ENCODE results near the gene CERT1. TPM values are rescaled to one million over a fixed set of nuclear protein-coding genes. Genes with fewer than 3 reads are reported as not detected.

The CERT1 gene
- total and polyA plus RNA-seq, 2 donors from 2014 or later: 14.5 to 50.1 TPM

GRCh38 chr5:75558221-75558620 is 46.8 kb upstream of the CERT1 start:
- TF ChIP-seq CTCF (IDR thresholded peaks at IDR 0.05; ENCODE audit: borderline replicate concordance, extremely low read depth, insufficient read depth): no peak
- Histone ChIP-seq H3K9ac (ENCODE audit: low read length in 3 of 3) (no peak overlapping the region), H3K4me1 (ENCODE audit: control insufficient read depth in 2 of 3, insufficient read depth in 2 of 3, low read depth in 1 of 3, low read length in 3 of 3) (no peaks in the 10 kb centered on the region), H3K27me3 (ENCODE audit: control insufficient read depth, insufficient read depth, low read length) (no peaks in the 10 kb centered on the region), H3K36me3 (ENCODE audit: control insufficient read depth in 2 of 3, insufficient read depth in 3 of 3, low read length in 3 of 3) (peaks cover 0 to 3% (median 0%) of the 10 kb centered on the region in 3 donors), H3K4me3 (ENCODE audit: low read length in 3 of 3) (no peak overlapping the region), H3K9me3 (ENCODE audit: control insufficient read depth in 2 of 3, insufficient read depth in 1 of 3, low read length in 3 of 3) (no peaks in the 10 kb centered on the region), H3K27ac (ENCODE audit: low read depth in 2 of 2, low read length in 2 of 2) (no peak overlapping the region)
- DNase-seq (no peak), FAIRE-seq (no peak)
- intact Hi-C loops (cut with DNase I): no loop called here

- H3K27ac ChIP-seq (ENCODE audit: low read depth in 2 of 2, low read length in 2 of 2): no peak overlapping the region
- TF ChIP-seq CTCF (IDR thresholded peaks at IDR 0.05; ENCODE audit: borderline replicate concordance, extremely low read depth, insufficient read depth): no peak
- H3K36me3 ChIP-seq (ENCODE audit: control insufficient read depth in 2 of 3, insufficient read depth in 3 of 3, low read length in 3 of 3): peaks cover 0 to 10% (median 0%) of the 10 kb centered on the region in 3 donors
- DNase-seq (no peak), FAIRE-seq (no peak)
- intact Hi-C loops (cut with DNase I): no loop called here
- no peaks in the 10 kb centered on the region for H3K9me3 ChIP-seq (ENCODE audit: control insufficient read depth in 2 of 3, insufficient read depth in 1 of 3, low read length in 3 of 3)
- no peak overlapping the region for H3K9ac ChIP-seq (ENCODE audit: low read length in 3 of 3)
- no peak overlapping the region for H3K4me3 ChIP-seq (ENCODE audit: low read length in 3 of 3)
- H3K4me1 ChIP-seq (ENCODE audit: control insufficient read depth in 2 of 3, insufficient read depth in 2 of 3, low read depth in 1 of 3, low read length in 3 of 3): no peaks in the 10 kb centered on the region
- H3K27me3 ChIP-seq (ENCODE audit: control insufficient read depth, insufficient read depth, low read length): no peaks in the 10 kb centered on the region
Observed at GRCh38 chr5:75553358-75553757, 41.9 kb upstream of the CERT1 start.

- H3K9me3 ChIP-seq (ENCODE audit: control insufficient read depth in 2 of 3, insufficient read depth in 1 of 3, low read length in 3 of 3): no peaks in the 10 kb centered on the region
Observed at GRCh38 chr5:75552764-75553163, 41.3 kb upstream of the CERT1 start.

More at GRCh38 chr5:75552764-75553163, 41.3 kb upstream of the CERT1 start:
- FAIRE-seq: no peak
- no peak for DNase-seq
- Histone ChIP-seq H3K4me1 (ENCODE audit: control insufficient read depth in 2 of 3, insufficient read depth in 2 of 3, low read depth in 1 of 3, low read length in 3 of 3) (no peaks in the 10 kb centered on the region), H3K27ac (ENCODE audit: low read depth in 2 of 2, low read length in 2 of 2) (no peak overlapping the region), H3K36me3 (ENCODE audit: control insufficient read depth in 2 of 3, insufficient read depth in 3 of 3, low read length in 3 of 3) (peaks cover 0 to 10% (median 0%) of the 10 kb centered on the region in 3 donors), H3K4me3 (ENCODE audit: low read length in 3 of 3) (no peak overlapping the region), H3K27me3 (ENCODE audit: control insufficient read depth, insufficient read depth, low read length) (no peaks in the 10 kb centered on the region), H3K9ac (ENCODE audit: low read length in 3 of 3) (no peak overlapping the region)
- intact Hi-C loops (cut with DNase I): no loop called here
- TF ChIP-seq CTCF (IDR thresholded peaks at IDR 0.05; ENCODE audit: borderline replicate concordance, extremely low read depth, insufficient read depth): no peak

All from kidney (tissue), 14 donors.